GM12878 (cell line): ENCODE results near the gene KLF4. TPM values are rescaled to one million over a fixed set of nuclear protein-coding genes. Genes with fewer than 3 reads are reported as not detected.

ENCODE experiments used
- ATAC-seq: fragments of 200-7000 bp; cut with Tn5 transposase; 3 replicates; pipeline ENCODE4 v1.9.1; 2020; ENCODE audit warnings: mild to moderate bottlenecking, moderate library complexity
- BruUV-seq: library from RNA; stranded (reverse); fragments of 400-500 nt; replicated peaks from 2 replicates; lab custom pipeline; 2021; lab: Mats Ljungman, UMichigan
- CTCF ChIA-PET: fragments of 300-600 bp; sonication (Branson Sonifier 250); formaldehyde crosslinking; extraction: SDS; loops from one replicate; lab custom pipeline; 2021; ENCODE audit warnings: inconsistent platforms; lab: Yijun Ruan, JAX
- POLR2A ChIA-PET: fragments of 350-600 bp; formaldehyde crosslinking; extraction: SDS; loops from one replicate; lab custom pipeline; 2021; ENCODE audit warnings: inconsistent platforms; lab: Charles Lee
- RAD21 ChIA-PET: fragments of 300-600 bp; sonication (Branson Sonifier 250); formaldehyde crosslinking; loops from one replicate; lab custom pipeline; 2023; ENCODE audit warnings: antibody characterized with exemption; ENCODE audit not compliant: unreplicated experiment; lab: Charles Lee
- SMC1A ChIA-PET: fragments of 300-600 bp; sonication (Branson Sonifier 250); formaldehyde crosslinking; loops from one replicate; lab custom pipeline; 2023; ENCODE audit not compliant: unreplicated experiment, uncharacterized antibody; lab: Charles Lee
- DNase-seq: peaks from one replicate; pipeline ENCODE4 v3.0.0-alpha.2; 2011; ENCODE audit warnings: low read depth, low spot score
- FAIRE-seq: peaks from 3 replicates; lab custom pipeline; 2011; peaks lifted over from hg19 to GRCh38; lab: Jason Lieb, UNC
- H2AFZ ChIP-seq: 2 replicates; pipeline ENCODE4 v1.6.0; 2011; ENCODE audit warnings: low read depth, low read length, control low read depth; ENCODE audit not compliant: control insufficient read depth
- H3K27ac ChIP-seq: 2 replicates; pipeline ENCODE4 v1.5.1; 2011; ENCODE audit warnings: control low read depth; ENCODE audit not compliant: control insufficient read depth, insufficient read depth
- H3K27me3 ChIP-seq, 2 experiments: replicated peaks in 1 of 2; 2 replicates each; pipeline versions ENCODE4 v1.6.0 to v1.6.1; 2011; ENCODE audit warnings: low read length in 1 of 2; ENCODE audit not compliant: control insufficient read depth in 2 of 2, insufficient read depth in 2 of 2
- H3K36me3 ChIP-seq, 2 experiments: 2 replicates each; pipeline ENCODE4 v1.5.1; 2011; ENCODE audit warnings: low read length in 1 of 2; ENCODE audit not compliant: control insufficient read depth in 2 of 2, insufficient read depth in 2 of 2
- H3K4me1 ChIP-seq: 2 replicates; pipeline ENCODE4 v1.6.1; 2011; ENCODE audit warnings: mild to moderate bottlenecking, low read length, moderate library complexity, mixed read lengths; ENCODE audit not compliant: control insufficient read depth, insufficient read depth
- H3K4me2 ChIP-seq: 2 replicates; pipeline ENCODE4 v1.6.0; 2011; ENCODE audit warnings: control low read depth; ENCODE audit not compliant: control insufficient read depth, insufficient read depth
- H3K4me3 ChIP-seq: fragments of 200-600 bp; sonication (generic); 2 replicates; pipeline ENCODE4 v1.5.1; 2016
- H3K79me2 ChIP-seq: 2 replicates; pipeline ENCODE4 v1.6.0; 2011; ENCODE audit warnings: low read length; ENCODE audit not compliant: control insufficient read depth, insufficient read depth
- H3K9ac ChIP-seq: 2 replicates; pipeline ENCODE4 v1.8.0; 2011; ENCODE audit warnings: low read length, control low read depth, mixed read lengths; ENCODE audit not compliant: control insufficient read depth, insufficient read depth
- H3K9me3 ChIP-seq: replicated peaks from 3 replicates; pipeline ENCODE4 v1.5.1; 2011; ENCODE audit warnings: mild to moderate bottlenecking, low read length; ENCODE audit not compliant: control insufficient read depth, insufficient read depth
- H4K20me1 ChIP-seq: 2 replicates; pipeline ENCODE4 v1.6.0; 2011; ENCODE audit not compliant: control insufficient read depth, insufficient read depth
- CEBPB ChIP-seq, 2 experiments: fragments of 150-350 bp in 1 of 2; IDR thresholded peaks; 2 replicates each; pipeline ENCODE4 v1.6.1; 2012 to 2014; ENCODE audit warnings: low read depth in 2 of 2, low read length in 2 of 2, borderline replicate concordance in 1 of 2, inconsistent platforms in 1 of 2
- EP300 ChIP-seq, 2 experiments: fragments of 150-350 bp in 1 of 2; IDR thresholded peaks; 2 replicates each; pipeline ENCODE4 v1.6.1; 2011 to 2012; ENCODE audit warnings: low read depth in 2 of 2, low read length in 2 of 2, borderline replicate concordance in 1 of 2, improper control_type of control experiment in 1 of 2, inconsistent platforms in 1 of 2; ENCODE audit not compliant: control insufficient read depth in 1 of 2
- JUND ChIP-seq: IDR thresholded peaks from 2 replicates; pipeline ENCODE4 v1.6.1; 2012; ENCODE audit warnings: low read depth, mild to moderate bottlenecking, low read length, improper control_type of control experiment, moderate library complexity
- LARP7 ChIP-seq: fragments of 450-650 bp; IDR thresholded peaks from 2 replicates; pipeline ENCODE4 v1.6.1; 2017; ENCODE audit warnings: mild to moderate bottlenecking
- MEF2A ChIP-seq: IDR thresholded peaks from 2 replicates; pipeline ENCODE4 v1.6.1; 2011; ENCODE audit warnings: low read depth, mild to moderate bottlenecking, low read length, moderate library complexity; ENCODE audit not compliant: insufficient read depth
- NR2C2 ChIP-seq: IDR thresholded peaks from 2 replicates; pipeline ENCODE4 v1.6.1; 2011; ENCODE audit warnings: borderline replicate concordance, low read depth; ENCODE audit not compliant: control insufficient read depth, insufficient read length
- PAX5 ChIP-seq: IDR thresholded peaks from 2 replicates; pipeline ENCODE4 v1.6.1; 2011; ENCODE audit warnings: low read depth, low read length, borderline replicate concordance
- POLR2A ChIP-seq: IDR thresholded peaks from 2 replicates; pipeline ENCODE4 v1.6.1; 2011; ENCODE audit warnings: low read depth, mild to moderate bottlenecking, low read length
- RFX5 ChIP-seq: IDR thresholded peaks from 2 replicates; pipeline ENCODE4 v1.6.1; 2011; ENCODE audit warnings: low read depth, low read length, improper control_type of control experiment
- RUNX3 ChIP-seq: IDR thresholded peaks from 2 replicates; pipeline ENCODE4 v1.6.1; 2012; ENCODE audit warnings: low read length, inconsistent platforms
- SMC3 ChIP-seq: IDR thresholded peaks from 2 replicates; pipeline ENCODE4 v1.6.1; 2011; ENCODE audit warnings: low read length, improper control_type of control experiment, borderline replicate concordance
- SUPT20H ChIP-seq: IDR thresholded peaks from 2 replicates; pipeline ENCODE4 v1.6.1; 2011; ENCODE audit warnings: low read depth, mild to moderate bottlenecking, low read length, moderate library complexity, borderline replicate concordance; ENCODE audit not compliant: control insufficient read depth
- TBL1XR1 ChIP-seq: IDR thresholded peaks from 2 replicates; pipeline ENCODE4 v1.6.1; 2012; ENCODE audit warnings: low read depth, low read length, improper control_type of control experiment
- WGBS: methylation state at CpG from one replicate; pipeline ENCODE4 v1.1.6; 2016; ENCODE audit warnings: low lambda C conversion rate; ENCODE audit not compliant: insufficient replicate concordance, insufficient coverage; ENCODE audit errors: missing lambda C conversion rate; 5-methylcytosine and 5-hydroxymethylcytosine counted together
- in situ Hi-C: fragments of 300-500 bp; cut with MboI; formaldehyde crosslinking; loops from 9 replicates; pipeline ENCODE4 v1.14.3; 2018; ENCODE audit warnings: mixed read lengths
- intact Hi-C: fragments of 100-400 bp; cut with micrococcal nuclease; formaldehyde crosslinking; loops from one replicate; pipeline ENCODE4 v1.14.2; 2022; ENCODE audit not compliant: unreplicated experiment
- polyA plus RNA-seq, 11 experiments: library from polyadenylated mRNA; depleted of rRNA in 4 of 11; unstranded in 6 of 11; stranded (reverse) in 5 of 11; fragments of >200 nt; fragmentation: Nextera tagmentation in 4 of 11; fragmentation: Illumina TruSeq in 1 of 11; extraction: Ambion mirVana in 4 of 11; extraction: Trizol in 1 of 11; gene quantifications; 1 replicate in 1 of 11; 2 replicates in 10 of 11; pipeline versions ENCODE4 v1.2.1 to v1.2.3, GENCODE V29; 2011 to 2016; ENCODE audit warnings: inconsistent platforms in 2 of 11, missing spikeins in 2 of 11, low read depth in 1 of 11
- total RNA-seq, 4 experiments: library from RNA; depleted of rRNA in 3 of 4; stranded (reverse); fragments of >200 nt in 3 of 4; fragmentation: Illumina TruSeq in 1 of 4; extraction: Trizol in 1 of 4; gene quantifications; 2 replicates each; pipeline versions ENCODE4 v1.2.1 to v1.2.3, GENCODE V29; 2013 to 2021
- TF ChIP-seq, protein P1 (sequence below): IDR thresholded peaks from 2 replicates; pipeline ENCODE4 v1.6.1; 2012; ENCODE audit warnings: low read depth, low read length, improper control_type of control experiment
- TF ChIP-seq, protein P2 (sequence below): fragments of 150-350 bp; IDR thresholded peaks from 2 replicates; pipeline ENCODE4 v1.6.1; 2016; ENCODE audit warnings: low read depth, low read length
- TF ChIP-seq, protein P3 (sequence below): fragments of 450-650 bp; formaldehyde crosslinking; IDR thresholded peaks from 2 replicates; pipeline ENCODE4 v1.4.0; 2020; ENCODE audit warnings: mild to moderate bottlenecking, moderate library complexity

KLF4 gene
- total and polyA plus RNA-seq, 10 of the 15 experiments (the other 5 are each of a cell fraction or from before 2014, with no cell fraction given) = 0.03 to 0.40 (median 0.10) TPM; not detected in 1

DNA sequence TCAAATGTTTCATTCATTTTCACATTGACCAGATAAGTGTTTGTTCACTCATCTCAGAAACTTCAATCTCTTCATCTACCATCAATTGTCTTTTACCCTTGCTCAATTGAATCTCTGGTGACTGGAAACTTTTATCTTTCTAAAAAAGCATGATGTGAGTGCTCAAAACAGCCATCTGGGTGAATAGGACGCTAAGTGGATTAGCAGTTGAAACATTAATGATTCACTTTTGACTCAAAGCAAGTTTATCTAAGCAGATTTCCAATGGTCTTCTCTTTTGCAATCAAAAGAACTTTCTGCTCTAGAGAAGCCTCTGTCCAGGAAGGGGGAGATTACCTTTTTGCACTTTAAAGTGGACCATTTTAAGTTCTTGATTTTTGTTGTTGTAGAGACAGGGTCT lies 22.2 kb downstream of the KLF4 start (continued):
- TF ChIP-seq, protein P1, sequence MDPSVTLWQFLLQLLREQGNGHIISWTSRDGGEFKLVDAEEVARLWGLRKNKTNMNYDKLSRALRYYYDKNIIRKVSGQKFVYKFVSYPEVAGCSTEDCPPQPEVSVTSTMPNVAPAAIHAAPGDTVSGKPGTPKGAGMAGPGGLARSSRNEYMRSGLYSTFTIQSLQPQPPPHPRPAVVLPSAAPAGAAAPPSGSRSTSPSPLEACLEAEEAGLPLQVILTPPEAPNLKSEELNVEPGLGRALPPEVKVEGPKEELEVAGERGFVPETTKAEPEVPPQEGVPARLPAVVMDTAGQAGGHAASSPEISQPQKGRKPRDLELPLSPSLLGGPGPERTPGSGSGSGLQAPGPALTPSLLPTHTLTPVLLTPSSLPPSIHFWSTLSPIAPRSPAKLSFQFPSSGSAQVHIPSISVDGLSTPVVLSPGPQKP = no peak
- no peak for TF ChIP-seq RFX5
- TF ChIP-seq SMC3 = no peak
- TF ChIP-seq PAX5 = no peak
- TF ChIP-seq, all 136 proteins: peak for 0

DNA sequence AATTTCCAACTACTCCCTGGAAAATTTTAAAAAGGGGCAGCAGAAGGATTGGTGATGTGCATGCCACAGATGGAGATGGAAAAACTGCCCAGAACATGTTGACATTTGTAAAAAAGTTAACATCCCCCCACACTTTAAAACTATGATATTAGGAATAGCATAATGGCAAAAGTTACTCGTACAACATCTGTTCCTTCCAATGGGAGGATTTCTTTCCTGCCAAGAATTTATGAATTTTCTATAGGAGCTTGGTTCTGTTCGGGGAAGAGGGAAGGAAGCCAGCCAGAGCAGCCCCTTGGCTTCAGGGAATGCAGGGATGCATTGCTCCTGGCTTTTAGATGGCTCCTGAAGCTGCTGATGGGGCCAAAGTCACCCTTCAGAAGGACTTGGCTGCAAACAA lies 22.7 kb downstream of the KLF4 start:
- ATAC-seq = no peak
- Histone ChIP-seq H4K20me1 (no peaks in the 10 kb centered on the region), H3K9me3 (no peaks in the 10 kb centered on the region), H3K36me3 (no peaks in the 10 kb centered on the region), H3K9ac (no peak overlapping the region), H3K4me2 (no peak overlapping the region), H3K4me3 (no peak overlapping the region), H2AFZ (no peak overlapping the region), H3K27me3 (peaks cover 7 to 21% of the 10 kb centered on the region in 2 experiments), H3K27ac (no peak overlapping the region), H3K4me1 (no peaks in the 10 kb centered on the region), H3K79me2 (no peaks in the 10 kb centered on the region)
- FAIRE-seq = no peak
- no peak for DNase-seq
- ChIA-PET POLR2A (no interaction called here), SMC1A (no interaction called here), RAD21 (no interaction called here), CTCF (interaction anchor here (3.5 kb wide), 1 partner anchor 1098 kb away, joined by 20 read pairs; no protein-coding TSS in a partner anchor)
- intact Hi-C loops = loop anchor here (5.0 kb wide), 1 partner anchor 1100 kb away; no protein-coding TSS in a partner anchor
- in situ Hi-C loops = loop anchor here (10.0 kb wide), 1 partner anchor 82 kb away; no protein-coding TSS in a partner anchor
- BruUV-seq = no TSS peak
- 0% methylated on average over 2 of the region's 2 CpGs for WGBS
- TF ChIP-seq RUNX3 = no peak
- no peak for TF ChIP-seq CEBPB (IDR thresholded peaks at IDR 0.05; ENCODE audit: borderline replicate concordance in 1 of 2, low read depth in 2 of 2, low read length in 2 of 2)
- no peak for TF ChIP-seq SUPT20H
- TF ChIP-seq LARP7 = no peak
- TF ChIP-seq, protein P2, sequence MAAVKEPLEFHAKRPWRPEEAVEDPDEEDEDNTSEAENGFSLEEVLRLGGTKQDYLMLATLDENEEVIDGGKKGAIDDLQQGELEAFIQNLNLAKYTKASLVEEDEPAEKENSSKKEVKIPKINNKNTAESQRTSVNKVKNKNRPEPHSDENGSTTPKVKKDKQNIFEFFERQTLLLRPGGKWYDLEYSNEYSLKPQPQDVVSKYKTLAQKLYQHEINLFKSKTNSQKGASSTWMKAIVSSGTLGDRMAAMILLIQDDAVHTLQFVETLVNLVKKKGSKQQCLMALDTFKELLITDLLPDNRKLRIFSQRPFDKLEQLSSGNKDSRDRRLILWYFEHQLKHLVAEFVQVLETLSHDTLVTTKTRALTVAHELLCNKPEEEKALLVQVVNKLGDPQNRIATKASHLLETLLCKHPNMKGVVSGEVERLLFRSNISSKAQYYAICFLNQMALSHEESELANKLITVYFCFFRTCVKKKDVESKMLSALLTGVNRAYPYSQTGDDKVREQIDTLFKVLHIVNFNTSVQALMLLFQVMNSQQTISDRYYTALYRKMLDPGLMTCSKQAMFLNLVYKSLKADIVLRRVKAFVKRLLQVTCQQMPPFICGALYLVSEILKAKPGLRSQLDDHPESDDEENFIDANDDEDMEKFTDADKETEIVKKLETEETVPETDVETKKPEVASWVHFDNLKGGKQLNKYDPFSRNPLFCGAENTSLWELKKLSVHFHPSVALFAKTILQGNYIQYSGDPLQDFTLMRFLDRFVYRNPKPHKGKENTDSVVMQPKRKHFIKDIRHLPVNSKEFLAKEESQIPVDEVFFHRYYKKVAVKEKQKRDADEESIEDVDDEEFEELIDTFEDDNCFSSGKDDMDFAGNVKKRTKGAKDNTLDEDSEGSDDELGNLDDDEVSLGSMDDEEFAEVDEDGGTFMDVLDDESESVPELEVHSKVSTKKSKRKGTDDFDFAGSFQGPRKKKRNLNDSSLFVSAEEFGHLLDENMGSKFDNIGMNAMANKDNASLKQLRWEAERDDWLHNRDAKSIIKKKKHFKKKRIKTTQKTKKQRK = no peak
- TF ChIP-seq JUND = no peak
- TF ChIP-seq TBL1XR1 = no peak
- no peak for TF ChIP-seq POLR2A
- no peak for TF ChIP-seq NR2C2
- no peak for TF ChIP-seq MEF2A
- TF ChIP-seq, protein P3, sequence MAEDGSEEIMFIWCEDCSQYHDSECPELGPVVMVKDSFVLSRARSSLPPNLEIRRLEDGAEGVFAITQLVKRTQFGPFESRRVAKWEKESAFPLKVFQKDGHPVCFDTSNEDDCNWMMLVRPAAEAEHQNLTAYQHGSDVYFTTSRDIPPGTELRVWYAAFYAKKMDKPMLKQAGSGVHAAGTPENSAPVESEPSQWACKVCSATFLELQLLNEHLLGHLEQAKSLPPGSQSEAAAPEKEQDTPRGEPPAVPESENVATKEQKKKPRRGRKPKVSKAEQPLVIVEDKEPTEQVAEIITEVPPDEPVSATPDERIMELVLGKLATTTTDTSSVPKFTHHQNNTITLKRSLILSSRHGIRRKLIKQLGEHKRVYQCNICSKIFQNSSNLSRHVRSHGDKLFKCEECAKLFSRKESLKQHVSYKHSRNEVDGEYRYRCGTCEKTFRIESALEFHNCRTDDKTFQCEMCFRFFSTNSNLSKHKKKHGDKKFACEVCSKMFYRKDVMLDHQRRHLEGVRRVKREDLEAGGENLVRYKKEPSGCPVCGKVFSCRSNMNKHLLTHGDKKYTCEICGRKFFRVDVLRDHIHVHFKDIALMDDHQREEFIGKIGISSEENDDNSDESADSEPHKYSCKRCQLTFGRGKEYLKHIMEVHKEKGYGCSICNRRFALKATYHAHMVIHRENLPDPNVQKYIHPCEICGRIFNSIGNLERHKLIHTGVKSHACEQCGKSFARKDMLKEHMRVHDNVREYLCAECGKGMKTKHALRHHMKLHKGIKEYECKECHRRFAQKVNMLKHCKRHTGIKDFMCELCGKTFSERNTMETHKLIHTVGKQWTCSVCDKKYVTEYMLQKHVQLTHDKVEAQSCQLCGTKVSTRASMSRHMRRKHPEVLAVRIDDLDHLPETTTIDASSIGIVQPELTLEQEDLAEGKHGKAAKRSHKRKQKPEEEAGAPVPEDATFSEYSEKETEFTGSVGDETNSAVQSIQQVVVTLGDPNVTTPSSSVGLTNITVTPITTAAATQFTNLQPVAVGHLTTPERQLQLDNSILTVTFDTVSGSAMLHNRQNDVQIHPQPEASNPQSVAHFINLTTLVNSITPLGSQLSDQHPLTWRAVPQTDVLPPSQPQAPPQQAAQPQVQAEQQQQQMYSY (CRISPR knock-in tag) = no peak
- no peak for TF ChIP-seq EP300 (IDR thresholded peaks at IDR 0.05; ENCODE audit: borderline replicate concordance in 1 of 2, control insufficient read depth in 1 of 2, low read depth in 2 of 2, low read length in 2 of 2)
